Stomach (tissue), 9 donors: ENCODE data around the gene EXOC3L2. TPM values are rescaled to one million over a fixed set of nuclear protein-coding genes. Genes with fewer than 3 reads are reported as not detected.
"Not testable (repeated sequence)": the region's sequence is repeated elsewhere in the genome, so short reads cannot be mapped to it uniquely, and the experiment has no call there.

Source experiments
- DNase-seq, 2 donors: peaks; one replicate each; pipeline versions ENCODE4 v3.0.0 to v3.0.0-alpha.2; 2013 to 2019
- H3K27ac ChIP-seq, 5 donors: fragments of 200-600 bp in 4 of 5; sonication (generic) in 4 of 5; one replicate each; pipeline ENCODE4 v1.5.1; 2013 to 2019; ENCODE audit warnings: mild to moderate bottlenecking in 1 of 5, moderate library complexity in 1 of 5
- H3K27me3 ChIP-seq, 3 donors: fragments of 200-600 bp; sonication (generic); one replicate each; pipeline ENCODE4 v1.5.1; 2017 to 2019; ENCODE audit warnings: mixed run types in 1 of 3
- H3K36me3 ChIP-seq, 4 donors: fragments of 200-600 bp; sonication (generic); 1 replicate in 3 of 4; 2 replicates in 1 of 4; pipeline ENCODE4 v1.5.1; 2016 to 2019
- H3K4me1 ChIP-seq, 4 donors: fragments of 200-600 bp; sonication (generic); one replicate each; pipeline ENCODE4 v1.5.1; 2016 to 2019
- H3K4me3 ChIP-seq, 4 donors: fragments of 200-600 bp; sonication (generic) in 3 of 4; one replicate each; pipeline ENCODE4 v1.5.1; 2016 to 2019; ENCODE audit warnings: mild to moderate bottlenecking in 1 of 4
- H3K9me3 ChIP-seq, 4 donors: fragments of 200-600 bp; sonication (generic); one replicate each; pipeline ENCODE4 v1.5.1; 2016 to 2019
- CTCF ChIP-seq, 7 experiments: fragments of 450-650 bp in 4 of 7; fragments of 200-600 bp in 3 of 7; sonication (generic) in 3 of 7; IDR thresholded peaks; one replicate each; pipeline ENCODE4 v1.5.1; 2016 to 2019; ENCODE audit warnings: antibody characterized with exemption in 7 of 7, control low read depth in 2 of 7, mild to moderate bottlenecking in 1 of 7
- EP300 ChIP-seq: sonication (generic); formaldehyde crosslinking; IDR thresholded peaks from one replicate; pipeline ENCODE4 v1.6.1; 2017; ENCODE audit warnings: antibody characterized with exemption
- POLR2A ChIP-seq, 4 donors: fragments of 450-650 bp; IDR thresholded peaks; one replicate each; pipeline ENCODE4 v1.6.1; 2016; ENCODE audit warnings: antibody characterized with exemption in 4 of 4, control low read depth in 2 of 4, mild to moderate bottlenecking in 1 of 4, moderate library complexity in 1 of 4
- POLR2AphosphoS5 ChIP-seq, 3 donors: sonication (generic); formaldehyde crosslinking; IDR thresholded peaks; one replicate each; pipeline ENCODE4 v1.6.1; 2016; ENCODE audit warnings: antibody characterized with exemption in 3 of 3
- WGBS, 5 donors: extraction: QIAGEN DNeasy Blood & Tissue Kit in 3 of 5; methylation state at CpG; one replicate each; pipeline versions ENCODE4 v1.1.5 to v1.1.7; 2013 to 2018; 5-methylcytosine and 5-hydroxymethylcytosine counted together
- intact Hi-C: fragments of 100-400 bp; cut with DNase I; formaldehyde crosslinking; loops from one replicate; pipeline ENCODE4 v1.15.1; 2023; ENCODE audit warnings: low total_unique reads
- polyA plus RNA-seq, 3 donors: library from polyadenylated mRNA; stranded (reverse); fragments of 200-250 nt; gene quantifications; one replicate each; pipeline ENCODE4 v1.2.3, GENCODE V29; 2013
- total RNA-seq, 5 donors: library from RNA; depleted of rRNA; stranded (reverse); fragments of >200 nt; gene quantifications; one replicate each; pipeline versions ENCODE4 v1.1.0 to v1.2.3, GENCODE V29; 2014 to 2016
- donor health status: healthy with polysubstance abuse.
- donor health status: Bipolar disorder and iron deficiency.
- donor health status: healthy.

Gene EXOC3L2
- total and polyA plus RNA-seq, 8 donors: 0.72 to 20.6 (median 1.3) TPM; not detected in 1

- DNase-seq: no peak
- Histone ChIP-seq H3K27me3 (no peaks in the 10 kb centered on the region), H3K36me3 (peaks cover 8 to 100% (median 94%) of the 10 kb centered on the region in 4 donors), H3K27ac (no peak overlapping the region), H3K4me1 (no peaks in the 10 kb centered on the region), H3K4me3 (no peak overlapping the region), H3K9me3 (no peaks in the 10 kb centered on the region)
- WGBS, 5 donors: 87 to 94% (median 91%) methylated on average over 20 to 21 of the region's 21 CpGs
- intact Hi-C loops: no loop called here
- no peak for TF ChIP-seq POLR2A (IDR thresholded peaks at IDR 0.05)
- TF ChIP-seq CTCF (IDR thresholded peaks at IDR 0.05): no peak
- TF ChIP-seq POLR2AphosphoS5 (IDR thresholded peaks at IDR 0.05): no peak
- no peak for TF ChIP-seq EP300
Observed at GRCh38 chr19:45271098-45271734, 26.0 kb upstream of the EXOC3L2 start.

GRCh38 chr19:45269939-45270338 lies 24.7 kb upstream of the EXOC3L2 start:
- peaks cover 8 to 94% (median 89%) of the 10 kb centered on the region in 4 donors for H3K36me3 ChIP-seq
- intact Hi-C loops, H3K4me3 ChIP-seq, H3K9me3 ChIP-seq, DNase-seq, H3K4me1 ChIP-seq, H3K27ac ChIP-seq, H3K27me3 ChIP-seq: not testable (repeated sequence)
- WGBS, 5 donors: 86 to 89% (median 88%) methylated on average over 13 of the region's 13 CpGs

GRCh38 chr19:45267296-45267695 lies 22.1 kb upstream of the EXOC3L2 start:
- H3K4me3 ChIP-seq: no peak overlapping the region
- intact Hi-C loops: no loop called here
- WGBS, 5 donors: 90 to 94% (median 92%) methylated on average over 11 to 12 of the region's 12 CpGs

GRCh38 chr19:45265375-45265774 lies 20.2 kb upstream of the EXOC3L2 start:
- H3K4me3 ChIP-seq: no peak overlapping the region
- 91 to 96% (median 94%) methylated on average over 5 of the region's 5 CpGs for WGBS, 5 donors
- no peak for TF ChIP-seq CTCF (IDR thresholded peaks at IDR 0.05)
- no peak for TF ChIP-seq POLR2A (IDR thresholded peaks at IDR 0.05)
- TF ChIP-seq EP300: no peak
- no peak for TF ChIP-seq POLR2AphosphoS5 (IDR thresholded peaks at IDR 0.05)
- intact Hi-C loops: no loop called here
- H3K36me3 ChIP-seq: peaks cover 0 to 76% (median 62%) of the 10 kb centered on the region in 4 donors
- DNase-seq: no peak
- H3K9me3 ChIP-seq: no peaks in the 10 kb centered on the region
- H3K27ac ChIP-seq: no peak overlapping the region
- H3K27me3 ChIP-seq: no peaks in the 10 kb centered on the region
- no peaks in the 10 kb centered on the region for H3K4me1 ChIP-seq

More at GRCh38 chr19:45267296-45267695, 22.1 kb upstream of the EXOC3L2 start:
- TF ChIP-seq POLR2AphosphoS5 (IDR thresholded peaks at IDR 0.05): no peak
- no peak for TF ChIP-seq CTCF (IDR thresholded peaks at IDR 0.05)
- TF ChIP-seq POLR2A (IDR thresholded peaks at IDR 0.05): no peak
- TF ChIP-seq EP300: no peak
- H3K36me3 ChIP-seq: peaks cover 8 to 82% (median 72%) of the 10 kb centered on the region in 4 donors
- no peak for DNase-seq
- no peak overlapping the region for H3K27ac ChIP-seq
- no peaks in the 10 kb centered on the region for H3K27me3 ChIP-seq
- no peaks in the 10 kb centered on the region for H3K9me3 ChIP-seq
- no peaks in the 10 kb centered on the region for H3K4me1 ChIP-seq

- no peak for DNase-seq
- H3K4me1 ChIP-seq: no peaks in the 10 kb centered on the region
- no peak overlapping the region for H3K27ac ChIP-seq
- H3K9me3 ChIP-seq: no peaks in the 10 kb centered on the region
- no peak for TF ChIP-seq EP300
- TF ChIP-seq CTCF (IDR thresholded peaks at IDR 0.05): no peak
- TF ChIP-seq POLR2A (IDR thresholded peaks at IDR 0.05): no peak
- no peak for TF ChIP-seq POLR2AphosphoS5 (IDR thresholded peaks at IDR 0.05)
- no peak overlapping the region for H3K4me3 ChIP-seq
- no peaks in the 10 kb centered on the region for H3K27me3 ChIP-seq
- intact Hi-C loops: no loop called here
- peaks cover 0 to 73% (median 57%) of the 10 kb centered on the region in 4 donors for H3K36me3 ChIP-seq
- 77 to 93% (median 89%) methylated on average over 19 of the region's 19 CpGs for WGBS, 5 donors
Observed at GRCh38 chr19:45264781-45265317, 19.6 kb upstream of the EXOC3L2 start.
